Measurements from ENCODE around the gene CLNK. TPM values are rescaled to one million over a fixed set of nuclear protein-coding genes. Genes with fewer than 3 reads are reported as not detected.

The CLNK gene
- total and polyA plus RNA-seq, 2 donors from 2014 or later, result 2.8 to 4.8 TPM

GRCh38 chr4:10730019-10730418 lies 45.5 kb upstream of the CLNK start:
- FAIRE-seq, result no peak
- Histone ChIP-seq H3K36me3 (ENCODE audit: control insufficient read depth in 2 of 3, insufficient read depth in 3 of 3, low read length in 3 of 3) (no peaks in the 10 kb centered on the region), H3K9ac (ENCODE audit: low read length in 3 of 3) (no peak overlapping the region), H3K4me3 (ENCODE audit: low read length in 3 of 3) (no peak overlapping the region), H3K27me3 (ENCODE audit: control insufficient read depth, insufficient read depth, low read length) (no peaks in the 10 kb centered on the region), H3K9me3 (ENCODE audit: control insufficient read depth in 2 of 3, insufficient read depth in 1 of 3, low read length in 3 of 3) (no peaks in the 10 kb centered on the region), H3K27ac (ENCODE audit: low read depth in 2 of 2, low read length in 2 of 2) (peak overlapping the region in 1 of 2 donors; percentile 24), H3K4me1 (ENCODE audit: control insufficient read depth in 2 of 3, insufficient read depth in 2 of 3, low read depth in 1 of 3, low read length in 3 of 3) (no peaks in the 10 kb centered on the region)
- intact Hi-C loops (cut with DNase I), result no loop called here
- no peak for DNase-seq
- TF ChIP-seq CTCF (IDR thresholded peaks at IDR 0.05; ENCODE audit: borderline replicate concordance, extremely low read depth, insufficient read depth), result no peak

- H3K27me3 ChIP-seq (ENCODE audit: control insufficient read depth, insufficient read depth, low read length), result no peaks in the 10 kb centered on the region
- no peak overlapping the region for H3K27ac ChIP-seq (ENCODE audit: low read depth in 2 of 2, low read length in 2 of 2)
- H3K9ac ChIP-seq (ENCODE audit: low read length in 3 of 3), result no peak overlapping the region
- intact Hi-C loops (cut with DNase I), result no loop called here
- no peaks in the 10 kb centered on the region for H3K36me3 ChIP-seq (ENCODE audit: control insufficient read depth in 2 of 3, insufficient read depth in 3 of 3, low read length in 3 of 3)
- FAIRE-seq (no peak), DNase-seq (no peak)
- no peak overlapping the region for H3K4me3 ChIP-seq (ENCODE audit: low read length in 3 of 3)
- H3K4me1 ChIP-seq (ENCODE audit: control insufficient read depth in 2 of 3, insufficient read depth in 2 of 3, low read depth in 1 of 3, low read length in 3 of 3), result no peaks in the 10 kb centered on the region
- no peaks in the 10 kb centered on the region for H3K9me3 ChIP-seq (ENCODE audit: control insufficient read depth in 2 of 3, insufficient read depth in 1 of 3, low read length in 3 of 3)
- no peak for TF ChIP-seq CTCF (IDR thresholded peaks at IDR 0.05; ENCODE audit: borderline replicate concordance, extremely low read depth, insufficient read depth)
Observed at GRCh38 chr4:10729366-10729765, 44.8 kb upstream of the CLNK start.

GRCh38 chr4:10728016-10728415 lies 43.4 kb upstream of the CLNK start:
- intact Hi-C loops (cut with DNase I), result no loop called here
- no peak overlapping the region for H3K9ac ChIP-seq (ENCODE audit: low read length in 3 of 3)
- H3K9me3 ChIP-seq (ENCODE audit: control insufficient read depth in 2 of 3, insufficient read depth in 1 of 3, low read length in 3 of 3), result no peaks in the 10 kb centered on the region
- H3K27me3 ChIP-seq (ENCODE audit: control insufficient read depth, insufficient read depth, low read length), result no peaks in the 10 kb centered on the region
- no peak overlapping the region for H3K27ac ChIP-seq (ENCODE audit: low read depth in 2 of 2, low read length in 2 of 2)
- no peak overlapping the region for H3K4me3 ChIP-seq (ENCODE audit: low read length in 3 of 3)
- no peak for TF ChIP-seq CTCF (IDR thresholded peaks at IDR 0.05; ENCODE audit: borderline replicate concordance, extremely low read depth, insufficient read depth)
- FAIRE-seq (no peak), DNase-seq (no peak)
- H3K36me3 ChIP-seq (ENCODE audit: control insufficient read depth in 2 of 3, insufficient read depth in 3 of 3, low read length in 3 of 3), result no peaks in the 10 kb centered on the region
- no peaks in the 10 kb centered on the region for H3K4me1 ChIP-seq (ENCODE audit: control insufficient read depth in 2 of 3, insufficient read depth in 2 of 3, low read depth in 1 of 3, low read length in 3 of 3)
